KBM-7 (cell line): ENCODE results near the gene EYA4.
A peak's percentile ranks its signal among the peaks of the same experiment; 100 is the strongest.

Experiments
- DNase-seq: peaks from one replicate; pipeline ENCODE4 v3.0.0-alpha.2; 2015
- in situ Hi-C: fragments of 300-500 bp; cut with MboI; formaldehyde crosslinking; loops from 2 replicates; pipeline ENCODE4 v1.14.3; 2020; ENCODE audit warnings: low sequenced_read_pairs, low pct_unique_long_range_greater_than_20kb, mixed read lengths

EYA4 gene

DNA sequence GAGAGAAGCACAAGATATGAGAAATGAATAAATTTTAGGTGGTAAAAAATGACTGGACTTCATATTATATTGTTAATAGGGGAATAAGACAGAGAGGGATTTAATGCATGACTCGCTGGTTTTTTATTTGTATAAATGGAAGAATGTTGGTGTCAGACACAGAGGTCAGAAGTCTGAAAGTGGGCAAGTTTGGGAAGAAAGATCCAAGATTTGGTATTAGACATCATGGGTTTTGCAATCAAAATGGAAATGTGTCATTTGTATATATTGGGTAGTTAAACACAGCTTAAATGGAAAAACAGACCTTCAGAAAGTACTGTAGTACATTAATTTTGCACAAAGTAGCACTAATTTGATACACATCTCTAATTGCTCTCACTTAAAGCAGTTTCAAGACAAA is 96.2 kb downstream of the EYA4 start:
- no peak for DNase-seq
- in situ Hi-C loops, result no loop called here

DNA sequence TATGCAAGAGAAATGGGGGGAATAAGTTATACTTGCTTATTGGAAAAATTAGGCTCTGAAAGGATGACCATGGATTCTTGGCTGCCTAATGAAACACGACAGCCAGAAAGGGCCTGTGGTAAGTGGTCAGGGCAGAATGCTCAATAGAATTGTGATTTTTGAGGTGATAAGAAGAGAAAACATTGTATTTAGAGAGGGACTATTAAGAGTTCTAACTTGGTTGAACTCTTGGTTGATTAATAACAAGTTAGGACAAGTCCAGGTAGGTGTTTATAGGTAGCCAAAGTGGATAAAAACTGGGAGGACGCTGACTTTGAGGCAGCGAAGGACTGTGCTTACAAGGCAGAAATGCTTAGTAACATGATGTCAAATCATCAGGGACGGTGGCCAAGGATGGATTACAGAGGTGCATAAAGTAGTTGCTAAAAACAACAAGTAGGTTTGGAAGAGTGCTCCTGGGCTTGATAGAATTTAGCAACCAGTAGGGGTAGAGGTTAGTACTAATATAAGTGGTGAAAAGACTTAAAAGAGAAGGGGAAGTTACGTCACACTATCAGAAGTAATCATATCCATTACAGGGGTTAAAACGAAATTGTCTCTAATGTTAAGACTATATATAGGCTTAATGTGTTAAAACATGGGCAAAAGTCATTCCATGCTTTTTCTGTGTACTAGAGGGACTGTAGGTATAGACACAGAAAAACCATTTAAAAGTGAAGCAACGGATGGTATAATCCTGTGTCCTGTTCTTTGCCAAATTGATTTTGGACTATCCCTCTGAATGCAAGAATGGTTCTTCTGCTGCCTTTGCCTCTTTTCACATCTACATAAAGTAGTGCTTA is 98.6 kb downstream of the EYA4 start:
- DNase-seq, result no peak
- in situ Hi-C loops, result no loop called here

DNA sequence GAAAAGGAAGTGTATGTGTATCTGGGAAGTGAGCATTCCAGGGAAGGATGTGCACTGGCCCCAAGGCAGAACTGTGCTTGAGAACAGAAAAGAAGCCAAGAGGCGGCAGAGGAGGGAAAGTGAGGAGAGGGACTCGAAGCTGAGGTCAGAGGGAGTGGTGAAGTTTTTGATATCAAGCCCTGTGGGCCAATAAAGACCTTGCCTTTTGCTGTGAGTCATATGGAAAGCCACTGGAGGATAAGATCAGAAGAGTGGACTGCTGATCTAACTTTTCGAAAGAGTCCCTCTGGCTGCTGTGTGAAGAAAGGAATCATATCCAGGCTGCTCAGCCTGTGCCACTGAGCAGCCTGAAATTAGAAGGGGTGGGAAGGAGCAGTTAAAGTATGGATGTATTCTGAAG is 99.4 kb downstream of the EYA4 start:
- in situ Hi-C loops, result no loop called here
- DNase-seq, result no peak

DNA sequence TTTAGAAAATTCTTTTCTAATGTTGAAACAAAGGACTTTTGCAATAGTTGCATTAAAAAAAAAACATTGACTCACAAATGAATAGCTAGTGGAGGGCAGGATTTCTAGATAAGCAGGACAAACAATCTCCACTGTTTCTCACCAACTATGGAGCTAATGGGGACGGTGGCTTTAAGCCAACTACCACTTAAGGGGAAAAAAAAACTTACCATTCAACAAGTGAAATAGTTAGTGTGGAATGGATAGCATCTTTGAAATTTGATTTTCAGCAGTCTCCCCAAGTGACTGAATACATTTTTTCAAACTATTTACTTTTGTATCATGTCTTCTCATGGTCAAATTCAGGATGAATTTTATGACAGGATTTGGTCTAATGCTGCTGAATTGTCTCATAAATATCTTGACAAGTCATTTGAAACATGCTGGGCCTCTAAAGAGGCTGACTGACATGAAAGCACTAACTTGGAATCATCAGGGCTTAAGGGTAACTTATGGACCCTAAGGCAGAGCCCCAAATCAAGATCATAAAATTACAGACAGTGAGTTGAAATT is 100.5 kb downstream of the EYA4 start:
- no peak for DNase-seq
- in situ Hi-C loops, result no loop called here

DNA sequence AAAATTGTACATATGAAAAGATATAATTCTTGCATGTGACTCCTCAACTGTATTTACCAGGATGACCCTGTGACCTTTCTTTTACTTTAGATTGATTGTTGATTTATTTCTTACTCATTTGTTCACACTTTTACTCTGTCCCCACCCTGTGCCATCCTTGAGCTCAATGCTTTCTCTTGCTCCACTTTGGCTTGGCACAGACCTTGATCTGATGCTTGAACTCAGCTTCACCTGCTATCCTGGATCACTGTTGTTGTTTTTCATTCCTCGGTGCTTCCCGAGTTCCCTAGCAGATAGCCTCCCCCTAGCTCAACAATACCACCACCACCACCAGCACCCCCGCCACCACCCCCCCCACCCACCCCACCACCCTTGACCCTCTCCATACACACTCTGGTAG is 102.1 kb downstream of the EYA4 start:
- in situ Hi-C loops, result no loop called here
- DNase-seq, result no peak

DNA sequence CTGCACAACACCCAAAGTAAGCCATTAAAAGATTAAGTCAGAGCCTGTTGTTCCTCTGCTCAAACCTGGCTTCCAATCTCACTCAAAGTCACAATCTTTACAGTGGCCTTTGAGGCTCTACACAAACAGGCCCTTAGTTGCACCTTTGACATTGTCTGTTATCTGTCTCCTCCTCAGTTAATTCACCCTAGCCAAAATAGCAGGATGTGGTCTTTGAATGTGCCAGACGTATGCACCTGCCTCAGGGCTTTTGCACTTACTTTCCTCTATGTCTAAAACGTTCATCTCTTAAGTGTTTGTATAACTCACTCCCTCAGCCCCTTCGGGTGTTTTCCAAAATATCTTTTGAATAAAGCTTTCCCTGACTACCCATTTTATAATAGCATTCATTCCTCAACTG is 107.7 kb downstream of the EYA4 start:
- DNase-seq, result no peak
- in situ Hi-C loops, result no loop called here

DNA sequence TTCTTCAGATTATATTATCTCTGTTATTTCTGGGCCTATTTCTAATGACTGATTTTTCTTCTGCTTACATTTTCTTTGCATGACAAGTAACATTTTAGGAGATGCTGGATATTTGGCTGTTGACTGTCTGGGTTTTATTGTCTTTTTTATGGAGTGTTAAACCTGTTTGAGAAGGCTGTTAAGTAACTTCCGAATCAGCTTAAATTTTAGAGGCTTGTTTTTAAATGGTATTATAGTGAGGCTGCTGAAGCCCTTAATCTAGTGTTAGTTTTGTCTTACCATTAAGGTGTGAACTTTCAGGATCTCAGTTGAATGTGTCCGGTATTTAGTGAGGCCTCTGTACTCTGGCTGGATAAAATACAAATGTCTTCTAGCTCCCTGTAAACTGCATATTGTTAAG is 109.8 kb downstream of the EYA4 start:
- in situ Hi-C loops, result no loop called here
- no peak for DNase-seq

DNA sequence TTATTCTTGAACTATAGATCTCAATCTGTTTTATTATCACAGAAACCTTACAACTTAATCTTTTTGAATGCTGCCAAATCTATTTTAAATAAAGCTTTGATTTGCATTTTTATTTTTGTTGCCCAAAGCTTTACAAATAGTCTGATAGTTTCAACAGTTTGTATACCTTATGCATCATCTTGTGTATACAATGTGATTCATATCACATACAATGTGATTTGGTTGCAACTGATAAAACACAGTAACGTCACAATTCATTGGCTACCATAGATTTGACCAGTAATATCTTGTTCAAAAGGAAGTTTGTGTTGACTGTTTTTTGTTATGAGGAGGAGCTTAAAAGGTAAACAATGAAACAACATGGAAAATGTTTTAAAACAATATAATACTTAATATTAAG is 110.9 kb downstream of the EYA4 start:
- DNase-seq, result no peak
- in situ Hi-C loops, result no loop called here

DNA sequence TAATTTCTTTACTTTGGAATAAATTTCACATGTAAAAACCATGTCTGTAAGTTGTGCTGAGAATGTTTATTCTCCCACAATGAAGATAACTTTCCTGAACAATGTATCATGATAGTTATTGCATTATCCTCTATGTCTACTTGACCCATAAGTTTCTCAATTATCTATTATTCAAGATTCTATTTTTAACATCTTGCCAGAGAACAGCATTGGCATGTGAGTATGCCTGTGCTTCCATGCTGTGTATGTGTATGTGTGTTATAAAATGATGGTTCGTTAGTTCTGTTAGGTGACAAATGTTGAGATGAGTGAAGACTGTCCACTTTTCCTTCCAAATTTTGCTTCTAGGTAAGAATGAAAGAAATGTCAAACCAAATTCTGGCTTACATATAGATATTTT is 111.9 kb downstream of the EYA4 start:
- no peak for DNase-seq
- in situ Hi-C loops, result no loop called here

DNA sequence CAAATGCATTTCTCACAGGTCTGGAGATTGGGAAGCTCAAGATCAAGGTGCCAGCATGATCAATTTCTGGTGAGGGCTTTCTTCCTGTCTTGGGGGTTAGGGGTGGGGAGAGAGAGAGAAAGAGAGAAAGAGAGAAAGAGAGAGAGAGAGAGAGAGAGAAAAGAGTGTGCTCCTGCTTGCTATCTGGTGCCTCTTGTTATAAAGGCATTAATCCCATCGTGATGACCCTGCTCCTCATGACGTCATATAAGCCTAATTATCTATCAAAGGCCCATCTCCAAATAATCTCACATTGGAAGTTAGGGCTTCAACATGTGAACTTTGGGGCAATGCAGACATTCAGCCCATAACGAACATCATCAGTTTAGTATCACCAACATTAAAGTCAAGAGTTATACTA is 114.8 kb downstream of the EYA4 start:
- in situ Hi-C loops, result no loop called here
- no peak for DNase-seq

DNA sequence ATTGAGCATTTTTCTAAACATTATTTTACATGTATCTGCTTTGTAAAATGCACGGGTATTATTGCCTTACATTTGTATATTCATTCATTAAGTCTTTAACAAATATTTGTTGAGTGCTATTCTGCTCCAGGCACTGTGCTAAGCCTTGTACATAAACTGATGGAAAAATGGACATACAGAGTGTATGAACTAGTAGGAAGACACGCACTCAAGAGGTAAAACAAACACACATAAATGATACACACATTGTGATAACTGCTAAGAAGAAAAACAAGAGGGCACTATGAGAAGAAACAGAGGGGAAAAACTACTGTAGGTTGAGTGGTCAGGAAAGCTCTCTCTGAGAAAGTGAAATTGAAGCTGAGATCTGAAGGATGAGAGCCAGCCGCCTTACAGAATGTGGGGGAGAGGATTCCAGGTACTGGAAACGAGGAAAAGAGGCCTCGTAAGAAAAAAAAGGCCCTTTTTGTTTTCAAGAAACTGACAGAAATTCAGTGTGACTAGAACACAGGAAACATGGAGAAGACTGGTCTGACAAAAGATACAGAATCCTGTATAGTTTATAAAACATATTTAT is 117.5 kb downstream of the EYA4 start:
- in situ Hi-C loops, result no loop called here
- DNase-seq, result no peak

DNA sequence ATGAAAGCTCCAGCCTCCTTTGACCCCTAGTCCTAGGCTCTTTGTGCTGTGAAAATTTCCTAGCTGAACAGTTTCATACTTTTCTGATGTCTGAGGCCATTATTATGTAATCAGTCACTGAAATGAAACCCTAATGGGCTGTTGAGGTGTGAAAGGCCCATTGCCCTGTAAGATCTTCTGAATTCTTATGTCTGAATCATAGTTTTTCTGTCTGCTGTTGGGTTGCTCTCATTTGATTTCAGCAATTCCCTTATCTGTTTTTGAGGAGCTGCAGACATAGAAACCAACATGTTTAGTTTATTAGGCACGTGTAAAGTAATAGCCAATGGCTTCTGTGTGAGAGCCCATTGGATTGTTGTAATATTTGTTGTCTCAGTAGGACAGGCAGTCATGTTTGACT is 118.1 kb downstream of the EYA4 start:
- in situ Hi-C loops, result no loop called here
- DNase-seq, result no peak

DNA sequence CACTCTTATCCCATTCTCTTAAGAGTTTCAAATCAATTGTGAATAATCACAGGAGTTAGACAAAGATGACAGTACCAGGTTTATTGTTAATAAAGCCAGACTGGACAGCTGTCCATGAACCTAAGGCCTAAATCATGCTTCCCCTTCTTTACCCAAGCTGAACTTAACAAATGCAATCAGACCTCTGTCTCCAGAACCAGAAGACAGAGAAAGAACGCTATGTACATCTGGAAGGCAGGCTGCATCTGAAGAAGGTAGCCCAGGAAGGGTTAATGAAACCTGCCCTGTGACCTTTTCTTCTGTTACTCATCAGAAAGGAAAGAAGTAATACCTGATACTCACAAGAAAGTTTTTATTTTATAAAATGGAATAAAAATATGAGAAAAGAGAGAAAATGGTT is 118.6 kb downstream of the EYA4 start:
- DNase-seq, result no peak
- in situ Hi-C loops, result no loop called here

DNA sequence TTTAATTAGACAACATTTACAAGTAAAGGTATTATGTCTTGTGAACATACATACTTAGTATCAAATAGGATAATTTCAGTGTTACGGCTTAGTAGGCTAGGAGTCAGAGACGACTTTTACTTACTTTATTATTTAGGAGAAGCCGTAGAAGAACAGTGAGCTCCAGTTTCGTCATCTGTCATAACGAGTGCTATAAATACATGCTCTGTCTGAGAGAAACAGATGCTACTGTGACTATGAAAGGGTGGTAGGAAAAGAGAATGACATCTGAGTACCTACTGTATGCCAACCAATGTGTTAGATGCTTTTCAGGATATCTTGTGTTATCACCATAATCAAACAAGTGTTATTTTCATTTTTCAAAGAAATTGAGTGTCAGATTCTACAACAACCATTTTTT is 119.0 kb downstream of the EYA4 start:
- no peak for DNase-seq
- in situ Hi-C loops, result no loop called here

DNA sequence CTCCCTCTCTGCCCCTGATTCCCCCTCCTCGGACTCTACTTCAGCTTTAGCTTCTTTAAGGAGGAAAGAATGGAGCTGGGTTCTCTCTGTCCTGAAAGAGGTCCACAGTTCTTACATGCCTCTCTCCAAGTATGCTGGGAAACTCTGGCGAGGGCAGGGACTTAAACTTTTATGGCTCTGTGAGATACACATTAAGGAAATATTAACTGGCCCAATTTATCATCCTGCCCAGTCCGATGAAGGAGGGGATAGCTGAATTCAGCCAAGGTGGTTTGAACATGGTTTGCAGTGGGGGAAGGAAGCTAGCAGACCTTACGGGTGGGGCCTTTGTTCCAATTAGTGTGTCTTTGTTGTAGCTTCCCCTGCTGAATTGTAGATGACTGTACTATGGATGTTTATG is 121.7 kb downstream of the EYA4 start:
- in situ Hi-C loops, result no loop called here

DNA sequence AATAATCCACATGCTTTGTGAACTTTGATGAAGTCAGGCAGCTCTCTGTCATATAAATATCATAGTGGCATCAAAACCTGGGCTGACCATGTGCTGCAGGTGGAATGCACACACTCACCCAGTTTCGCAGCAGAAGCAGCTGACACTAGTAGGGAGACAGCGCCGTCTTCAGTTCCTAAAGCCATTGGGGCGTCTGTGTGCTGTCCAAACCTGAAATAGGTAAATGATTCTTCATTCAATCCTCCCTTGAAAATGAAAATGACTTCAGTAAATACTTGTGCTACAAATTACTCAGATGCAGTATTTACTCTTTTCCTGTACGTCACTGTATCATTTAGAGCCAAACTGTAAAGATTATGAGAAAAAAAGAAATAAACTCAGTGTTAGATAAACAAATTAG is 127.5 kb downstream of the EYA4 start:
- in situ Hi-C loops, result no loop called here
- no peak for DNase-seq

More for the DNA sequence above, 121.7 kb downstream of the EYA4 start:
- DNase-seq, result no peak

DNA sequence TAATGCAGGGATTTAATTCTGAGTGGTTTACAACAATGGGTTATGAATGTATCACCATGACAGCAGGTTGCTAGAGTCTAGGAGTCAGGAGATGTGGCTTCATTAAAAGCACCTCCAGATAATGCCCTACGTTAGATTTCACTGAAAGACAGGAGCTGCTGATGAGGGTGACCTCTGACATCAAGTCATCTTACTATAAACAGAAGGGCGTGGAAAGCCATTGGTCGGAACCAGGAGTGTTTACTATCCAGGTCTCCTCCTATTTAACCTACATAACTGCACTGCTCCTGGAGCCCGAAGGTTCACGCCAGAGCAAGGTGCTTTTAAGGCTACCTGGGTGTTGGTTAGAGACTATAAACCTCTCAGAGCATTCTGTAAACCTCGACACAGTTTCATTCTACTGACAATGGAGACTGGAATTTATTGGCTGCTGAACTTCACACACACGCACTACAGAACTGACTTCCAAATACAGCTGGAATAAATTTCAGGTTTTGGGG is 128.7 kb downstream of the EYA4 start:
- DNase-seq, result no peak
- in situ Hi-C loops, result no loop called here

DNA sequence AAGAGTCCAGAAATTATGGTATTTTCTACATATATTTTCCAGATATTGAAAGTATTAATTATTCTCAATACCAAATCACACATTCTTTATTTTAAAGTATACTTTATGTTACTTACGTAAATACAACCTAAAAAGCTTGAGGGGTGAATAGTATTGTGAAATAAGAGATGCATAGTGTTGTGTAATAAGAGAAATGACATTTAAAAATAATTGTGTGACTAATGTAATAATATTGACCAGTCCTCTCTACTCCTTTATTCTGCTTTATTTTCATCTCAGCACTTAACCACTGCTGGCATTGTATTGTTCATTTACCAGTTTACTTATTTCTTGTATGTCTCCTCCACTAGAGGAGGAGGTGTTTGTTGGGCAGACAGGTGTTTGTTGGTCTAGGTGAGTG is 135.6 kb downstream of the EYA4 start:
- in situ Hi-C loops, result no loop called here
- DNase-seq, result no peak

DNA sequence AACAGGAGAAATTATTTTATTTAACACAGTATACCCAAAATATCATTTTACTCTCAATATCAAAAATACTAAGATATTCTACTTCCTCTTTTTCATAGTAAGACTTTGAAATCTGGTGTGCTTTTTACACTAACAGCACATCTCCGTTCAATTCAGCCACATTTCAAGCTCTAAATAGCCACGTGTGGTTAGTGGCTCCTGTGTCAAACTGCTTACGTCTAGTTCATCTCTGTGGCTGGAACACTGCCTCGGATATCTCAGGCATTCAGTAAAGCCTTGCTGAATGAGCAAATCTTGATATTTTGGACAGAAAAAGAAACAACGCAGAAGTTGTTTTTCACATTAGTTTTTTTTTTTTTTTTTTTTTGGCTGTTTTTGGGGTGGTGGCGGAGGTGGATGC is 136.1 kb downstream of the EYA4 start:
- DNase-seq, result peak; percentile 4
- in situ Hi-C loops, result no loop called here

DNA sequence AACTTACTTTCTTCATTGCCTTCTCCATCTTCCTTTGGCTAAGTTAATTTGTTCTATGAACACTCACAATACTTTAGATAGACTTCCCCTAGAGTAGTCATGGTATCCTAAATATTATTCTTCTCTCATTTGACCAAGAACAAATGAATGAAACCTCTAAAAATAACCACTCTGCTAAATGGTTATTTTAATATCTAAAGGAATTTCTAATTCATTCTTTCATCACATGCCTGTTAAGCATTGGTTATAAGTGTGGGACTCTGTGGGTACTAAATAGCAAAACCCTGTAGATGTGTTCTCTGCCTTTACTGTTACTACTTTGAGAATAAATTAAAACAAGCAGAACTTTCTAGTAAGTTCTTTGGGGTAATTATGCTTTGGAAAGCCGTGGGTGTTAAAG is 138.9 kb downstream of the EYA4 start:
- in situ Hi-C loops, result no loop called here
- DNase-seq, result no peak

DNA sequence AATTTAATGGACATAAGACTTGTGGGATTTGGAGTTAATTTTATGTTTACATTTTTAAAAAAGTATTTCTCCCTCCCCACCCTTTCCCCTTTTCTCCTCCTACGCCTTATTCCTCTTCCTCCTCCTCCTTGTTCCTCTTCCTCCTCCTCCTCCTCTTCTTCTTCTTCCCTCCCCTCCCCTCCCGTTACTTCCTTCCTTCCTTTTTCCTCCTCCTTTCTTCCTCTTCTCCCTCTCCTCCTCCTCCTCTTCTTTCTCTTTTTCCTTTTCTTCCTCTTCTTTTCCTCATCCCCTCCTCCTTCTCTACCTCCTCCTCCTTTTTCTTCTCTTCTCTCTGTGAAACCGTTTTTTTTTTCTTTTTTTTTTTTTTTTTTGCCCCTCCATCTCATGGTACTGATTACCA is 139.6 kb downstream of the EYA4 start:
- in situ Hi-C loops, result no loop called here
- no peak for DNase-seq
